ENCODE data around the gene TNFRSF19.

The TNFRSF19 gene

GRCh38 chr13:23628765-23629565 is 58.8 kb downstream of the TNFRSF19 start:
- no peak for DNase-seq (ENCODE audit: low spot score)

GRCh38 chr13:23629566-23630272 is 59.5 kb downstream of the TNFRSF19 start:
- no peak for DNase-seq (ENCODE audit: low spot score)

GRCh38 chr13:23630349-23631093 is 60.3 kb downstream of the TNFRSF19 start:
- no peak for DNase-seq (ENCODE audit: low spot score)

- no peak for DNase-seq (ENCODE audit: low spot score)
Observed at GRCh38 chr13:23631311-23632047, 61.3 kb downstream of the TNFRSF19 start.

GRCh38 chr13:23632048-23632582 is 61.9 kb downstream of the TNFRSF19 start:
- no peak for DNase-seq (ENCODE audit: low spot score)

GRCh38 chr13:23632741-23633140 is 62.5 kb downstream of the TNFRSF19 start:
- no peak for DNase-seq (ENCODE audit: low spot score)

- no peak for DNase-seq (ENCODE audit: low spot score)
Observed at GRCh38 chr13:23634897-23635296, 64.7 kb downstream of the TNFRSF19 start.

- no peak for DNase-seq (ENCODE audit: low spot score)
Observed at GRCh38 chr13:23636360-23636759, 66.1 kb downstream of the TNFRSF19 start.

GRCh38 chr13:23637829-23638228 is 67.6 kb downstream of the TNFRSF19 start:
- DNase-seq (ENCODE audit: low spot score) = no peak

GRCh38 chr13:23639674-23640073 is 69.5 kb downstream of the TNFRSF19 start:
- peak; percentile 68 for DNase-seq (ENCODE audit: low spot score)

GRCh38 chr13:23642110-23642509 is 71.9 kb downstream of the TNFRSF19 start:
- no peak for DNase-seq (ENCODE audit: low spot score)

- DNase-seq (ENCODE audit: low spot score) = no peak
Observed at GRCh38 chr13:23643338-23644125, 73.3 kb downstream of the TNFRSF19 start.

- DNase-seq (ENCODE audit: low spot score) = no peak
Observed at GRCh38 chr13:23644126-23644419, 73.9 kb downstream of the TNFRSF19 start.

- DNase-seq (ENCODE audit: low spot score) = no peak
Observed at GRCh38 chr13:23644527-23645138, 74.4 kb downstream of the TNFRSF19 start.

- no peak for DNase-seq (ENCODE audit: low spot score)
Observed at GRCh38 chr13:23645851-23646250, 75.6 kb downstream of the TNFRSF19 start.

GRCh38 chr13:23651439-23651838 is 81.2 kb downstream of the TNFRSF19 start:
- no peak for DNase-seq (ENCODE audit: low spot score)

- no peak for DNase-seq (ENCODE audit: low spot score)
Observed at GRCh38 chr13:23651887-23652286, 81.7 kb downstream of the TNFRSF19 start.

- DNase-seq (ENCODE audit: low spot score) = no peak
Observed at GRCh38 chr13:23652909-23653726, 82.9 kb downstream of the TNFRSF19 start.

Measured in globus pallidus (tissue), 1 donor.